Hematopoietic multipotent progenitor cell treated with erythropoietin and hydrocortisone succinate and interleukin-3 and kit ligand, for 4 days (in vitro differentiated cells): ENCODE results near the gene STRN4.
"Not testable (repeated sequence)": the region's sequence is repeated elsewhere in the genome, so short reads cannot be mapped to it uniquely, and the experiment has no call there.

Experiments used
- DNase-seq: peaks from one replicate; pipeline ENCODE4 v3.0.0-alpha.2; 2015

Gene STRN4

DNA sequence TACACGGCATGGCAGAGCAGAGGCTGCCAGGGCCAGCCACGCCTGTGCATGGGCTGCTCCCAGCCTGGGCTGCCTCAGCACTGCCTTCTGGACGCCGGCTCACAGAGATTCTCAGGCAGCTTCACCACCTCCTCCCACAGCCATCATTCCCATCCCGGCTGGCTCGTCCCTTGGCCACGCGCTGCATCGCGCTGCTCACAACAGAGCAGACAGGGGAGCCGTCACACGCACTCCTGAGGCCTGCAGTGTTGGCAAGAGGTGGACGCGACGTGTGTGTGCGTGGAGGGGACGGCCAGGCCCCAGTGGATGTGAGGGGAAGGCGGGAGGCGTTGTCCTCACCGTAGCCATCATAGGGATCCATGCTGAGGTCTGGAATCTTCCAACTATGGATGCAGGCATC lies 21.8 kb downstream of the STRN4 start:
- DNase-seq = no peak

- no peak for DNase-seq
These were observed 22.8 kb downstream of the STRN4 start for GRCh38 chr19:46723471-46723870.

DNA sequence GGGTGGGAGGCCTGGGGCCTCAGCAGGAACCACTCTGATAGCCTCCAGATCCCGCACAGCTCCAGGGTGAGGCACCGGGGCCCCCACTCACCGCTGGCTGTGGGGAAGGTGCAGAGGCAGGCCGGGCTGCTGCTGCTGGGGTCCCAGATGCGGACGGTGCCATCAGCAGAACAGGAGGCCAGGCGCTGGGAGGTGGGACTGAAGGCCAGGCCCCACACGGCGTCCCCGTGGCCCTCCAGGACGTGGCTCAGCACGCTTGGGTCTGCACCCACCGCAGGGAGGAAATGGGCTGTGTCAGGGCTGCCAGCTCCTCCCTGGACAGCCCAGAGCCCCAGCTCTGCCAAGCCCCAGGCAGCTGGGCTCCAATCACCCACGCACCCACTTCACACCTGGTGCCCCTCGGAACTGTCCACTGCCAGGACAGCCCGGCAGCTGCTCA lies 23.2 kb downstream of the STRN4 start:
- peak; percentile 66 for DNase-seq

- DNase-seq = peak; percentile 46
These were observed 23.7 kb downstream of the STRN4 start for GRCh38 chr19:46722421-46723022.

DNA sequence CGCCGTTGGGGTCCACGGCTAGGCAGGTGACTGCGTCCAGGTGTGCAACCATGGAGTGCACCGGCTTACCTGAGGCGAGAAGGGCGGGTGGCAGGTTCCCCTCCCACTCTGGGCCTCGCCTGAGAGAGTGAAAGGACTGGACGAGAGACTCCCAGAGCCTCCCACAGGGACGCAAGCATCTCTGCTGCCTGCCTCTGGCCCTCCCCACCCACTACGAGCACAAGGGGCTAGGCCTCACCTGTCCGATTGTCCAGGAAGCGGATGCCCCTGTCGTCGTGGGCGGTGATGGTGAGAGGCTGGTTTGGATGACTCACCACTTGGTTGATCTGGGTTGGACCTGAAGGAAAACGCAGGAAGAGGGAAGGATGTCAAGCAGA lies 24.3 kb downstream of the STRN4 start:
- DNase-seq = no peak

GRCh38 chr19:46721269-46722003 lies 24.8 kb downstream of the STRN4 start:
- no peak for DNase-seq

- DNase-seq = no peak
These were observed 25.6 kb downstream of the STRN4 start for GRCh38 chr19:46720503-46721239.

DNA sequence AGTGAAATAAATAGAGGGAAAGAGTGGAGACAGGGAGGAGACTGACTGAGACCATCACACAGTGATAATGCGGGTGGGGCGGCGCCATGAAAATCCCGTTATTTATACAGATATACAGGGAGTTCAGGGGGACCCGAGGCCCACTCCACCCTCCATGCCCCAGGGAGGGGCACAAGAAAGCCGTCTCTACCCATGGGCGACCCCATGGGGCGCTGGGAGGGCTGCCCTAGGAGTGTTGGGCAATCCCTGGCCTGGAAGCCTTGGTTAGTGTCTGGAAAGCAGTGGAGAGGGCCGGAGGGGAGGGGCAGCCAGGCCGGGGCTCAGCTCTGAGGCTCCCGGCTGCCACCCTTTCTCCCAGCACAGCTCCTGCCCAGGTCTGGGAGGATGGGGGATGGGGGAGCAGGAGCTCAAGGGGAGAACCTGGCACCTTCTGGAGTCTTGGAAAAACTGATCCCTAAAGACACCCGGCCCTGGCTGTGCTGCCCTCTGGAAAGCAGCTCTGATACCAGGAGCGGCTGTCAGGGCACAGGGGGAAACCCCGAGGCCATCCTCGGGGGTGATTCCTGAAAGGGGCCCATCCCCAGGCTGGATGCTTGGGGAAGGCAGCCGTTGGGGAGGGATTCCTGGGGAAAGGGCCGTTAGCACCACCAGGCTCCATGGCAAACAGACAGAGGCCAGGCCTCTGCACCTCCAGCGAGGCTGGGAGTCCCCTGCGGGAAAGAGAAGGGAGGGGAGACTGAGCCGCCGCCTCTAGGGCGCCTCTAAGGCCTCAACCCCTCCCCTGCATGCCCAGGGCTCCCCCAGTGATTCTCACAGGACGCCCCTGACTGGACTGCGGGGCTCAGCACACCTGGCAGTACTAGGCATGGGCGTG lies 26.4 kb downstream of the STRN4 start:
- no peak for DNase-seq

DNA sequence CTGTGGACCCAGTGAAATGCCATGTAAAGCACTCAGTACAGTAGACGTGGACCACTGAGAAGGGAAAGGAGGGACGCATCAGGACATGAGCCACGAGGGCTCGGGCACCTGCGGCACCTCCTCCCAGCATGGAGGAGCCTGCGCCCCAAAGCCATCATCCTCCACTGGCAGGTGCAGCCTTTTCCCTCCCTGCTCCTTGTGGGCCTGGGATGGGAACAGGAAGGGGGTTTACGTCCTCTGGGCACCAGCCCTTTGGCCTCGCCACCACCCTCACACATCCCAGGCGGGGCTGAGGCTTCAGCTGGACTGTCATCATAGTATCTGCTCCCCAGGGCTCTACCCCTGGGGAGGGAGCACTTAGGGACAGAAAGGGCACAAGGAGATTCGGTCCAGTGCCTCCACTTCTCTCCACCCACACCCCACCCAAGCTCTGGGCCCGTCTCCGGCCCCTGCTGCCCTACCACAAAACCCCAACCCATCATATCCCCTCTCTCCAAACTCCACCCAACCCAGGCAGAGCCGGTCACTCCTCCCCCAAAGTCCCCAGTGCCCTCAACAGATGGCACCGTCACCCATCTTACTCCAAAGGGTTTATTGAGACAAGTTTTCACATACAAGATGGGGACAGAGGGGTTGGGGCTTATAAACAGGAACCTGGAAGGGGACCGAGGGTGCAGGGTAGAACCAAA lies 27.2 kb downstream of the STRN4 start:
- DNase-seq = peak; percentile 53

- peak; percentile 84 for DNase-seq
These were observed 27.9 kb downstream of the STRN4 start for GRCh38 chr19:46718157-46718933.

DNA sequence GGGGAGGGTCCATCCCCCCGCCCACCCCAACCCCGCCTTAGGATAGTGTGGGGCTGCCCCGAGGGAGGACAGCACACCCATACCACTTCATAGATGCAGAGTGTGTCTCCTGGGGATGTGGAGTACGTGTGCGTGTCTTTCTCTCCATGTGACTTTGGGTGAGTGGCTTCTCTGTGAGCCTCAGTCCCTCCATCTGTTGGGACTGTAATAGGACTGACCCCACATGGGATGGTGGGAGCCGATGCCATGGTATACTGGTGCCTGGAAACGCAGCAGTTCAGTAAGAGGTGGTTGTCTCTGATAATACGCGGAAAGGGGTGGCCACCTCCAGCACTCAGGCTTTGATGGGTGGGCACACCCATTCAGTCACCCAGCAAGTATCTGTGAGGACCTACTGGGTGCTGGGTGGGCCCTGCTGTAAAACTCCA lies 28.5 kb downstream of the STRN4 start:
- peak; percentile 54 for DNase-seq

GRCh38 chr19:46717034-46717715 lies 29.1 kb downstream of the STRN4 start, which contains the start of gene PRKD2:
Gene PRKD2 (minus strand): TSS chr19:46717114. CDS start chr19:46716370, 744 bp downstream.
- DNase-seq = peak; percentile 90

GRCh38 chr19:46716672-46717033 lies 29.6 kb downstream of the STRN4 start:
- no peak for DNase-seq

- peak; percentile 42 for DNase-seq
These were observed 30.1 kb downstream of the STRN4 start for GRCh38 chr19:46715975-46716671.

DNA sequence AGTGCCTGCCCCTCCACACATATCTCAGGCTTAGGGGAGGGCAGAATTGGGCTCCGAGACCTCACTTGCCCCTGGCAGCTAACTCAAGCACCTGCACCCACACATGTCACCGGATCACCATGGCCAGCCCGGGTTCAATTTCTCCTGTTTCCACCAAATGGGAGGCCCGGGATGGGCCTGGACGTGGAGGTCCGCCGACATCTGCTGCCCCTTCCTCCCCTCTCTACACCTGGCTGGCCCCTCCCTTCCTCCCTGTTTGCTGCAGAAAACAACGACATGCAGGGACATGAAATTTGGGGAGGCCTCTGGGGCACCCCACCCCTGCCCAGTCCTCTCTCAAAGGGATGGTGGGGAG lies 30.7 kb downstream of the STRN4 start:
- no peak for DNase-seq

DNA sequence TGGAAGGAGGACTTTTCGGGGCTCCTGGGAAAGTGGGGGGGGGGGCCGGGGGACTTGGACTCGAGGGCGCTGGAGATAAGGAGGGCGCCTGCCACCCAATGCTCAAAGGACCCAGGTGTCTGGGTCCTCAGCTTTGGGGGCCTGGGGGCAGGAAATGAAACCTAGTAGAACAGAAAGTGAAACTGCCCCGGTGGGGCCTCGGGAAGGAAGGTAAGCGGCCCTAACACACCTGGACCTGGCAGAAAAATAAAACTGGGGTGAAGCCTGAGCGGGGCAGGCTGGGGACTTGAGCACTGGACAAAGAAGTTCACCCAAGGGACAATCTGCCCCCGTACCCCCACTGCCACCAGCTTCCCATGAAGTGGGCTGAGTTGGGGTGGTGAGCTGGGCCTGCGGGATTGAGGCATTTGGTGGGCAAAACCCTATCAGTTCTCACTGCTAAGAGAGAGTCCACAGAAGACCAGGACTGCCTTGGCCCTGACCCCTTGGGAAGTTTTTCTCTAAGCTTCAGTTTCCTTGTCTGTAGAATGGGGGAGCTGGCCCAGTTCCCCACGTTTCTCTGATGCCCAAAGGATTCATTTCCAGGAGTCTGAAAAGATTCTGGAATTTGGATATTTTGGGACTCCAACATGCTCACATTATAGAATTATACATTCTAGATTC lies 31.7 kb downstream of the STRN4 start:
- no peak for DNase-seq

DNA sequence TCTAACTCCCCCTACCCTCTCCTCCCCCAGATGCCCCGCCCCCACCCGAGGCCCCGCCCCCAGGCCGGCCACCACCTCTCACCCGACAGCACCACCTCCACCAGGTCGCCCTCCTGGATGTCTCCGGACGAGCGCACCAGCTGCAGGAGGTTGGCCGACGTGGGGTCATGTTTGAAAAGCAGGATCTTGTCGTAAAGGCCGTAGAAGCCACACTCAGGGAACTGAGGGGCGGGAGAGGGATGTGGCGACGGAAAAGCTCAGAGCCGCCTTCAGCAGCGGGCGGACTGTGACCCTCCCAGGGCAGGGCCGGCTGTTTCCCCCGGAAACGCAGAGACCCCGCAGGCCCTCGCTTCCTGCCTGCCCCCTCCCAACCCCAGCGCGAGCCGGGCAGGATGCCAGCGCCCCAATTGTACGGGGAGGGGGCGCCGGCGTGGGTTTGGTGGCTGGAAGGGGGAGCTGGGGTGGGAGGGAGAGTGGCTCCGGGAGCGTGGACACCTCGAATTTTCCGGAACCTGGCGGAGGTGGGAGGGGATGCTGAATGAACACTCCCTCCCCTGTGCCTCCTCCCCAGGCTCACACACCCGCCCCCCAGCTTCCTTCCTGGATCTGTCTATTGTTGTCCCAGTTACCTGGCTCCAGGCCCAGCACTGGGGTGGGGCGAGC lies 32.3 kb downstream of the STRN4 start:
- DNase-seq = peak; percentile 93

- DNase-seq = not testable (repeated sequence)
These were observed 33.4 kb downstream of the STRN4 start for GRCh38 chr19:46712768-46713338.

GRCh38 chr19:46710687-46711086 lies 35.6 kb downstream of the STRN4 start:
- no peak for DNase-seq
